ENCODE data around the gene RUBCNL. TPM values are rescaled to one million over a fixed set of nuclear protein-coding genes. Genes with fewer than 3 reads are reported as not detected.
"Not testable (repeated sequence)": the region's sequence is repeated elsewhere in the genome, so short reads cannot be mapped to it uniquely, and the experiment has no call there.

Gene RUBCNL
- total RNA-seq, 1 experiment from 2014 or later: 1.8 TPM

GRCh38 chr13:46386392-46387063 lies 524 bp downstream of the RUBCNL start:
- Histone ChIP-seq H3K36me3 (no peaks in the 10 kb centered on the region), H3K4me3 (peak overlapping the region; percentile 46), H3K27ac (no peak overlapping the region), H3K4me1 (peaks cover 37% of the 10 kb centered on the region), H3K27me3 (no peaks in the 10 kb centered on the region), H3K9me3 (replicated peaks) (no peaks in the 10 kb centered on the region)
- DNase-seq: no peak

- no peaks in the 10 kb centered on the region for H3K27me3 ChIP-seq
- peaks cover 37% of the 10 kb centered on the region for H3K4me1 ChIP-seq
- H3K27ac ChIP-seq: no peak overlapping the region
- DNase-seq: no peak
- no peaks in the 10 kb centered on the region for H3K36me3 ChIP-seq
- no peaks in the 10 kb centered on the region for H3K9me3 ChIP-seq (replicated peaks)
- no peak overlapping the region for H3K4me3 ChIP-seq
Observed at GRCh38 chr13:46385946-46386345, 1.1 kb downstream of the RUBCNL start.

- no peaks in the 10 kb centered on the region for H3K27me3 ChIP-seq
- no peak overlapping the region for H3K4me3 ChIP-seq
- peak; percentile 17 to 60 for DNase-seq
- H3K36me3 ChIP-seq: no peaks in the 10 kb centered on the region
- H3K4me1 ChIP-seq: peaks cover 15% of the 10 kb centered on the region
- H3K9me3 ChIP-seq (replicated peaks): no peaks in the 10 kb centered on the region
- peak overlapping the region; percentile 21; the same call in 1 of the 2 replicates for H3K27ac ChIP-seq
Observed at GRCh38 chr13:46383383-46383782, 3.7 kb downstream of the RUBCNL start.

GRCh38 chr13:46382224-46382623 lies 4.8 kb downstream of the RUBCNL start:
- Histone ChIP-seq H3K27ac (no peak overlapping the region), H3K4me1 (peaks cover 15% of the 10 kb centered on the region), H3K27me3 (no peaks in the 10 kb centered on the region), H3K36me3 (no peaks in the 10 kb centered on the region), H3K9me3 (replicated peaks) (no peaks in the 10 kb centered on the region), H3K4me3 (no peak overlapping the region)
- DNase-seq: no peak

GRCh38 chr13:46380242-46380641 lies 6.8 kb downstream of the RUBCNL start:
- H3K4me1 ChIP-seq: peaks cover 15% of the 10 kb centered on the region
- H3K36me3 ChIP-seq: no peaks in the 10 kb centered on the region
- DNase-seq: no peak
- no peaks in the 10 kb centered on the region for H3K27me3 ChIP-seq
- H3K27ac ChIP-seq: no peak overlapping the region
- no peak overlapping the region for H3K4me3 ChIP-seq
- H3K9me3 ChIP-seq (replicated peaks): no peaks in the 10 kb centered on the region

- H3K27ac ChIP-seq: no peak overlapping the region
- no peaks in the 10 kb centered on the region for H3K27me3 ChIP-seq
- H3K4me3 ChIP-seq: no peak overlapping the region
- no peaks in the 10 kb centered on the region for H3K9me3 ChIP-seq (replicated peaks)
- peaks cover 15% of the 10 kb centered on the region for H3K4me1 ChIP-seq
- H3K36me3 ChIP-seq: no peaks in the 10 kb centered on the region
- DNase-seq: no peak
Observed at GRCh38 chr13:46379611-46380010, 7.4 kb downstream of the RUBCNL start.

GRCh38 chr13:46378411-46378810 lies 8.6 kb downstream of the RUBCNL start:
- no peak for DNase-seq
- peaks cover 4% of the 10 kb centered on the region for H3K4me1 ChIP-seq
- H3K9me3 ChIP-seq (replicated peaks): no peaks in the 10 kb centered on the region
- H3K27me3 ChIP-seq: no peaks in the 10 kb centered on the region
- H3K27ac ChIP-seq: no peak overlapping the region
- H3K36me3 ChIP-seq: no peaks in the 10 kb centered on the region
- no peak overlapping the region for H3K4me3 ChIP-seq

- no peak for DNase-seq
Observed at GRCh38 chr13:46377554-46377953, 9.5 kb downstream of the RUBCNL start.

GRCh38 chr13:46374710-46375109 lies 12.3 kb downstream of the RUBCNL start:
- H3K36me3 ChIP-seq: no peaks in the 10 kb centered on the region
- peaks cover 4% of the 10 kb centered on the region; the same call in 1 of the 2 replicates for H3K4me1 ChIP-seq
- H3K9me3 ChIP-seq (replicated peaks): no peaks in the 10 kb centered on the region
- H3K4me3 ChIP-seq: no peak overlapping the region
- no peak for DNase-seq
- H3K27me3 ChIP-seq: no peaks in the 10 kb centered on the region
- H3K27ac ChIP-seq: no peak overlapping the region

More at GRCh38 chr13:46377554-46377953, 9.5 kb downstream of the RUBCNL start:
- no peaks in the 10 kb centered on the region for H3K36me3 ChIP-seq
- H3K4me1 ChIP-seq: no peaks in the 10 kb centered on the region
- no peaks in the 10 kb centered on the region for H3K9me3 ChIP-seq (replicated peaks)
- H3K4me3 ChIP-seq: no peak overlapping the region
- no peaks in the 10 kb centered on the region for H3K27me3 ChIP-seq
- H3K27ac ChIP-seq: no peak overlapping the region

GRCh38 chr13:46373623-46374022 lies 13.4 kb downstream of the RUBCNL start:
- H3K9me3 ChIP-seq (replicated peaks): no peaks in the 10 kb centered on the region
- H3K27me3 ChIP-seq: no peaks in the 10 kb centered on the region
- H3K36me3 ChIP-seq: no peaks in the 10 kb centered on the region
- no peak overlapping the region for H3K4me3 ChIP-seq
- DNase-seq: no peak
- no peak overlapping the region for H3K27ac ChIP-seq
- peaks cover 6% of the 10 kb centered on the region; the same call in 1 of the 2 replicates for H3K4me1 ChIP-seq

- not testable (repeated sequence) for H3K27me3 ChIP-seq; H3K9me3 ChIP-seq (replicated peaks); H3K27ac ChIP-seq; H3K36me3 ChIP-seq; H3K4me3 ChIP-seq; H3K4me1 ChIP-seq; DNase-seq
Observed at GRCh38 chr13:46372938-46373337, 14.1 kb downstream of the RUBCNL start.

GRCh38 chr13:46372071-46372470 lies 15.0 kb downstream of the RUBCNL start:
- Histone ChIP-seq H3K4me1 (peaks cover 6% of the 10 kb centered on the region; the same call in 1 of the 2 replicates), H3K36me3 (no peaks in the 10 kb centered on the region), H3K27me3 (no peaks in the 10 kb centered on the region), H3K9me3 (replicated peaks) (no peaks in the 10 kb centered on the region), H3K4me3 (no peak overlapping the region), H3K27ac (no peak overlapping the region)
- DNase-seq: no peak

- DNase-seq: peak in 1 of 2 experiments; percentile 52
- Histone ChIP-seq H3K27me3 (no peaks in the 10 kb centered on the region), H3K27ac (no peak overlapping the region; the same call in 1 of the 2 replicates), H3K4me1 (peaks cover 6% of the 10 kb centered on the region; the same call in 1 of the 2 replicates), H3K4me3 (no peak overlapping the region), H3K36me3 (no peaks in the 10 kb centered on the region), H3K9me3 (replicated peaks) (no peaks in the 10 kb centered on the region)
Observed at GRCh38 chr13:46369506-46370277, 17.4 kb downstream of the RUBCNL start.

- Histone ChIP-seq H3K36me3 (no peaks in the 10 kb centered on the region), H3K27me3 (no peaks in the 10 kb centered on the region)
Observed at GRCh38 chr13:46367617-46368327, 19.3 kb downstream of the RUBCNL start.

More at GRCh38 chr13:46367617-46368327, 19.3 kb downstream of the RUBCNL start:
- Histone ChIP-seq H3K9me3 (replicated peaks) (no peaks in the 10 kb centered on the region), H3K27ac (no peak overlapping the region), H3K4me1 (peaks cover 6% of the 10 kb centered on the region; the same call in 1 of the 2 replicates), H3K4me3 (no peak overlapping the region)
- no peak for DNase-seq
